Panc1 (cell line): ENCODE results near the gene SHISAL2A. TPM values are rescaled to one million over a fixed set of nuclear protein-coding genes. Genes with fewer than 3 reads are reported as not detected.
A peak's percentile ranks its signal among the peaks of the same experiment; 100 is the strongest.

Source experiments
- ATAC-seq: fragments of 200-7000 bp; cut with Tn5 transposase; 2 replicates; pipeline ENCODE4 v1.9.1; 2020; ENCODE audit warnings: mild to moderate bottlenecking, moderate library complexity
- BruUV-seq: library from RNA; stranded (reverse); fragments of 400-500 nt; replicated peaks from 2 replicates; lab custom pipeline; 2021; lab: Mats Ljungman, UMichigan
- CTCF ChIA-PET: fragments of 300-600 bp; sonication (Branson Sonifier 250); formaldehyde crosslinking; loops from one replicate; lab custom pipeline; 2022; ENCODE audit warnings: antibody characterized with exemption; lab: Charles Lee
- POLR2A ChIA-PET: fragments of 300-600 bp; sonication (Branson Sonifier 250); formaldehyde crosslinking; loops from one replicate; lab custom pipeline; 2022; ENCODE audit warnings: antibody characterized with exemption; lab: Charles Lee
- DNase-seq: peaks from one replicate; pipeline ENCODE4 v3.0.0-alpha.2; 2010; ENCODE audit warnings: low read depth, low spot score
- H3K27ac ChIP-seq: 2 replicates; pipeline ENCODE4 v1.5.1; 2011; ENCODE audit warnings: mild to moderate bottlenecking, low read length, inconsistent platforms
- H3K27me3 ChIP-seq: fragments of 200-500 bp; sonication (Bioruptor generic); 2 replicates; pipeline ENCODE4 v1.6.0; 2014; ENCODE audit warnings: low read length, inconsistent platforms; ENCODE audit not compliant: control insufficient read depth, insufficient read depth
- H3K36me3 ChIP-seq: fragments of 200-500 bp; sonication (Bioruptor generic); 2 replicates; pipeline ENCODE4 v1.5.1; 2014; ENCODE audit warnings: inconsistent platforms, mild to moderate bottlenecking, low read length, moderate library complexity; ENCODE audit not compliant: control insufficient read depth, insufficient read depth
- H3K4me1 ChIP-seq: 2 replicates; pipeline ENCODE4 v1.5.1; 2011; ENCODE audit warnings: inconsistent platforms, mild to moderate bottlenecking, low read length, moderate library complexity; ENCODE audit not compliant: control insufficient read depth, insufficient read depth
- H3K4me3 ChIP-seq, 2 experiments: 2 replicates each; pipeline ENCODE4 v1.5.1; 2011 to 2012; ENCODE audit warnings: low read depth in 2 of 2, low read length in 2 of 2, mild to moderate bottlenecking in 2 of 2, inconsistent platforms in 1 of 2, moderate library complexity in 1 of 2
- H3K9me3 ChIP-seq: fragments of 200-500 bp; sonication (Bioruptor generic); 2 replicates; pipeline ENCODE4 v1.5.1; 2014; ENCODE audit warnings: low read depth, mild to moderate bottlenecking, inconsistent platforms, low read length, moderate library complexity; ENCODE audit not compliant: control insufficient read depth, insufficient read depth
- CTCF ChIP-seq: fragments of 450-650 bp; IDR thresholded peaks from 2 replicates; pipeline ENCODE4 v1.5.1; 2017; ENCODE audit warnings: mild to moderate bottlenecking
- POLR2AphosphoS5 ChIP-seq: IDR thresholded peaks from 2 replicates; pipeline ENCODE4 v1.6.1; 2012; ENCODE audit warnings: mild to moderate bottlenecking, low read depth, low read length, moderate library complexity
- REST ChIP-seq, 2 experiments: IDR thresholded peaks; 2 replicates each; pipeline ENCODE4 v1.6.1; 2011 to 2012; ENCODE audit warnings: low read depth in 2 of 2, control low read depth in 1 of 2, low read length in 1 of 2, mild to moderate bottlenecking in 1 of 2, moderate library complexity in 1 of 2; ENCODE audit not compliant: insufficient read depth in 1 of 2
- SIN3A ChIP-seq: IDR thresholded peaks from 2 replicates; pipeline ENCODE4 v1.6.1; 2012; ENCODE audit warnings: low read depth, mild to moderate bottlenecking, low read length, moderate library complexity, borderline replicate concordance; ENCODE audit not compliant: insufficient read depth
- TCF7L2 ChIP-seq: IDR thresholded peaks from 2 replicates; pipeline ENCODE4 v1.6.1; 2011; ENCODE audit warnings: mild to moderate bottlenecking, low read depth, low read length, inconsistent platforms
- in situ Hi-C: cut with HindIII; loops from 2 replicates; pipeline ENCODE4 v1.10.0; 2016; ENCODE audit warnings: low sequenced_read_pairs, low pct_unique_long_range_greater_than_20kb
- intact Hi-C: fragments of 100-400 bp; cut with micrococcal nuclease; formaldehyde crosslinking; loops from one replicate; pipeline ENCODE4 v1.10.0; 2022; ENCODE audit not compliant: unreplicated experiment
- total RNA-seq: library from RNA; stranded (reverse); gene quantifications from one replicate; pipeline ENCODE4 v1.2.1, GENCODE V29; 2021; ENCODE audit not compliant: unreplicated experiment

The SHISAL2A gene
- total RNA-seq, 1 experiment from 2014 or later, result 0.23 TPM

- ChIA-PET POLR2A (no interaction called here), CTCF (no interaction called here)
- intact Hi-C loops, result no loop called here
- Histone ChIP-seq H3K9me3 (no peaks in the 10 kb centered on the region), H3K4me1 (no peaks in the 10 kb centered on the region), H3K4me3 (no peak overlapping the region; a peak in 1 of 4 replicates), H3K27me3 (peaks cover 11% of the 10 kb centered on the region), H3K27ac (no peak overlapping the region), H3K36me3 (no peaks in the 10 kb centered on the region)
- in situ Hi-C loops, result no loop called here
- ATAC-seq, result peak; percentile 48
- no peak for DNase-seq
- no peak for TF ChIP-seq POLR2AphosphoS5
- no peak for TF ChIP-seq TCF7L2
- TF ChIP-seq CTCF, result no peak
- TF ChIP-seq SIN3A, result no peak
- TF ChIP-seq REST (IDR thresholded peaks at IDR 0.05; ENCODE audit: insufficient read depth in 1 of 2, low read depth in 2 of 2, low read length in 1 of 2), result no peak
- no TSS peak for BruUV-seq
Measured at GRCh38 chr1:52629325-52629643, 3.7 kb upstream of the SHISAL2A start.

GRCh38 chr1:52629667-52630066 lies 3.3 kb upstream of the SHISAL2A start:
- CTCF ChIA-PET, result interaction anchor here (0.6 kb wide), 1 partner anchor 10 kb away, joined by 4 read pairs; no protein-coding TSS in a partner anchor

More at GRCh38 chr1:52629667-52630066, 3.3 kb upstream of the SHISAL2A start:
- intact Hi-C loops, result no loop called here
- POLR2A ChIA-PET, result no interaction called here
- Histone ChIP-seq H3K27me3 (peaks cover 14% of the 10 kb centered on the region), H3K4me3 (no peak overlapping the region), H3K9me3 (no peaks in the 10 kb centered on the region), H3K36me3 (no peaks in the 10 kb centered on the region), H3K27ac (no peak overlapping the region), H3K4me1 (no peaks in the 10 kb centered on the region)
- DNase-seq (no peak), ATAC-seq (0 out of 2 replicates have a peak, but pooled peaks have one; percentile 5)
- no TSS peak for BruUV-seq
- no peak for TF ChIP-seq SIN3A
- TF ChIP-seq CTCF, result no peak
- no peak for TF ChIP-seq TCF7L2
- TF ChIP-seq REST (IDR thresholded peaks at IDR 0.05; ENCODE audit: insufficient read depth in 1 of 2, low read depth in 2 of 2, low read length in 1 of 2), result no peak
- TF ChIP-seq POLR2AphosphoS5, result no peak
- in situ Hi-C loops, result no loop called here
